SIG-M5 treated with dmso at 0.1 percent for 504 hours (cell line): ENCODE data around the gene ACSS3.

ENCODE experiments used
- DNase-seq: peaks from one replicate; lab custom pipeline; 2025; ENCODE audit not compliant: unreplicated experiment; lab: John Stamatoyannopoulos, UW

Gene ACSS3

GRCh38 chr12:81216739-81217138 is 138.9 kb downstream of the ACSS3 start:
- DNase-seq, result no peak

GRCh38 chr12:81221681-81222080 is 143.8 kb downstream of the ACSS3 start:
- no peak for DNase-seq

- DNase-seq, result no peak
Observed at GRCh38 chr12:81222846-81223592, 145.1 kb downstream of the ACSS3 start.

DNA sequence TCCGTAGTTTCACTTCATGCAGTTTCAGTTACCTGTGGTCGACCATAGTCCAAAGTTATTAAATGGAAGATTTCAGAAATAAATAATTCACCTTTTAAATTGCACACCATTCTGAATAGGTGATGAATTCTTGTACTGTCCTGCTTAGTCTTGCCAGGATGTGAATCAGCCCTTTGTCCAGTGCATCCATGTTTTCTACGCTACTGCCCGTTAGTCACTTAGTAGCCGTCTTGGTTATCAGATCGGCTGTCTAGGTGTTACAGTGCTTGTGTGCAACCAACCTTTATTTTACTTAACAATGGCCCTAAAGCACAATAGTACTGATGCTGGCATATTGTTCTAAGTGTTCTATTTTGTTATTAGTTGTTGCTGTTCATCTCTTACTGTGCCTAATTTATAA is 146.7 kb downstream of the ACSS3 start:
- DNase-seq, result no peak

DNA sequence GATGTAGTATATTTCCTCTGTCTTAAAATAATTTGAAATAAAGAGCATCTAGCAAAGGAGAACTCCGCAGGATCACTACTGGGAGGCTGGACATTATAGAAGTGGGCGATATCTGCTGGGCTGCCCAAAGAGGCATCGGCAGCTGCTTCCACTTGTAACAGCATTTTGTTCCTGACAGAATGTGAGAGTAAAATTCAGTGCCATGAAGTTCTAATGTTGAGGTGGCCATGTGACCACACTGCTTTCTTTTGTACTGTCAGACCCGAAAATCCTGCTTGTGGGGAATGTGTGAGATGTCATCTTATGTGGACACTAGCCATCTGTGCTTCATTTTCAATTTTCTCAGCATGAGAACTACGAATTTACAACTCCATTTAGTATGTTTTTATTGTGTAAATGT is 151.9 kb downstream of the ACSS3 start:
- DNase-seq, result peak; percentile 3

DNA sequence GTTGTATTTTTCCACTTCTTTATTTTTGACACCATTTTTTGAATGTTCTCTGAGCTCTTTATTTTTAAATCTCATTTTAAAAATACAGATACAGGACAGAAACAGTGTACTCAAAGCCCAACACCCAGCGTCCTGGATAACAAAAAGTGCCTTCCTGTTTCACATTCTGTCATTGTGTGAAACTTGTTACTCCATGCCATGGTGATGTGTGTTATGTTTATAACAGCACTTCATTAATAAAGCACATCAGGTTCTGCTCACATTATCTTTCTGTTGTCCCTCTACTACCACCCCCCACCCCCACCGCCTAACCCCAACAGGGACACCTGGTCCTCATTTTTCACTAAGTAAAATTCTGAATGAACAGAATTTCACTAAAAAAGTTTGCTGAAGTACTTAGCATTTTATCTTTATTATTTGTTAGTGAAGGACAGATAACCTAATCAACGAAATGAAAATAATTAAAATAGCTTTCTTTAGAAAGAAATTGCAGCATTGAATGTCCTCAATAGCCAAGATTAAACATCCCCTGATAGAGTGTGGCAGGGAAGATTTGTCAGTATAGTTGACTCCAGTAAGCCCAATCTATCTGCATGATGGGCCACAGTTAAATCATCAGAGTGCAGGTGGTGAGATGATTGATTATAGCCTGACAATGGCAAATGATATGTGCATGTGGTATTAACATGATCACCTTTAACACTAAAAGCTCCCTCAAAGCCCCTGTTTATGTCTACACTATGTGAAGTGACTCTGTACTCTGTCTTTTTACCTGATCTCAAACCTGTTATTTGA is 153.9 kb downstream of the ACSS3 start:
- DNase-seq, result no peak

DNA sequence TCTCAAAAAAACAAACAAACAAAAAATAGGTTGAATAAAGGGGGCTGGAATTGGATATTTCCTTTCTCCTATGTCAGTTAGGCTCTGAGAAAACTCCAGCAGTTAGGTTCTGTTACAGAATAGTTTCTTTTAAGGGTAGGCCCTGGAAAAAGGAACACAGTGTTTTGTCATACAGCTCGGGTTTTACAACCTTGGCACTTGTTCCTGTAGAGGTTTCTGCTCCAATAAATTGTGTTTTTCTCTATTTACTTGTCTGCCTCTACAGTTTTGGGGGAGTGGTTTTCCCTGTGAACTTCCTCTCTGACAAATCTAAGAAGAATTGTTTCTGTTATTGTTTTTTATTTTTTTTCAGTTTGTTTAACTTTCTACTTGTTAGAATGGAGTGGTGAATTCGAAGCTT is 167.6 kb downstream of the ACSS3 start:
- DNase-seq, result no peak

- no peak for DNase-seq
Observed at GRCh38 chr12:81245907-81246570, 168.2 kb downstream of the ACSS3 start.

DNA sequence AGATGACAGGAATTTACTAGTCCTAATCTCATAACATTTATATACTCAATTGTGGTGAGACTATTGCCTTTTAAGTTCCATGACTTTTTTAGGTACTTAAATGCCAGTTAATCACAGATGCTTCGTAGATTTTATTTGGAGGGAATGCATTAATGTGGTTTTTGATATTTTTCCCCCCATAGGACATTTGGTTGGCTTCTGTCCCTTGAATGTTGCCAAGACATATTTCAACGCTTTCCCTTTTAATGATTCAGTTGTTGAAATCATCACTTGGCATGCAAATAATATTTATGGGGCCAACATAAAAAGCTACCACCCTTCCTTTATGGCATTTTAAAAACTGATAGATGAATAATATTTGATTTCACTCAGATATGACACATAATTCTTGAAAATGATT is 172.1 kb downstream of the ACSS3 start:
- no peak for DNase-seq

- DNase-seq, result no peak
Observed at GRCh38 chr12:81252228-81252627, 174.3 kb downstream of the ACSS3 start.

GRCh38 chr12:81253360-81253759 is 175.5 kb downstream of the ACSS3 start:
- DNase-seq, result no peak

GRCh38 chr12:81255456-81255855 is 177.6 kb downstream of the ACSS3 start:
- no peak for DNase-seq

- no peak for DNase-seq
Observed at GRCh38 chr12:81255947-81256346, 178.1 kb downstream of the ACSS3 start.

DNA sequence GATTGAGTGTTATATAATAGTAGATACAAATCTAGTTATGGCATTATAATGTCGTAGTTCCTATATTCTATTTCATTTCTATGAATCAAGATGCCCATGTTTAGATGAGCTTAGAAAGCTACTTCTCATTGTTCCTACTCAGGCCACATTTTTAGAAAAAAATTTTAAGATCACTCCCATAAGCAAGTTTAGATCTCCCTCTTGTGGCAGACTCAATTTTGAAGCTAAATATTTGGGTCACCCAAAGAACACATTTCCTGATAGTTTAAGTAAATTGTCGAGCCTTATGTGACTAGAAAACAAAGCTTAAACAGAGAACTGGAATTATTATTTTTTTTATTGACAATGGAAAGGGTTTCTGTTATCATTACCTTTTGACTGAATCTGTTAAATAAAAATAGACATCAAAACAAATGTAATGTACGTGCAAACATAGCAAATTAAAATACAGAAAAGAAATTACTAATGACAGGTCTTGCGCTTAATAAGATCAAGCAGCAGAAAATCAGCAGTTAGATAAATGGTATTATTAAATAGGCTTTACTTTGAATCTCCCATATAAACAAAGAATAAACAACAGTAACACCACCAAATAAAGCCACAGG is 180.2 kb downstream of the ACSS3 start:
- DNase-seq, result peak; percentile 53

- DNase-seq, result no peak
Observed at GRCh38 chr12:81259360-81259759, 181.5 kb downstream of the ACSS3 start.

- no peak for DNase-seq
Observed at GRCh38 chr12:81261508-81262207, 183.8 kb downstream of the ACSS3 start.

DNA sequence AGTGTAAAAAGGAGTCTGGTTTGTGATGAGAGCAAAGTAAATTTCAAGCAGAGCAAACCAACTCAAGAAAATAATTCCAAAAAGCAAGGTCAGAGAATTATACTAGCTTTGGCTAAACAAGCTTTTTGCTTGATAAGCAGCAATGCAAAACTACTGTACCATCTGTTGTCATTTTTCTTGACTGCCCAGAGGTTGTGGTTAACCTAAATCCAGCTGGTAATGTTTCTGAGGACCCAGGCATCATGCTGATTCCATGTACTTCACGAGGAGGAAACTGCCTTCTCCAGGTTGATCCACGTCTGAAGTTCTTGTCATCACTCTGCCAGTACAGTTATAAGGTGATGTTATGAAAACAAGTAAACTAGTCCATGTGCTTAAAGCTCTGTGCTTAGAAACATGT is 185.2 kb downstream of the ACSS3 start:
- no peak for DNase-seq

DNA sequence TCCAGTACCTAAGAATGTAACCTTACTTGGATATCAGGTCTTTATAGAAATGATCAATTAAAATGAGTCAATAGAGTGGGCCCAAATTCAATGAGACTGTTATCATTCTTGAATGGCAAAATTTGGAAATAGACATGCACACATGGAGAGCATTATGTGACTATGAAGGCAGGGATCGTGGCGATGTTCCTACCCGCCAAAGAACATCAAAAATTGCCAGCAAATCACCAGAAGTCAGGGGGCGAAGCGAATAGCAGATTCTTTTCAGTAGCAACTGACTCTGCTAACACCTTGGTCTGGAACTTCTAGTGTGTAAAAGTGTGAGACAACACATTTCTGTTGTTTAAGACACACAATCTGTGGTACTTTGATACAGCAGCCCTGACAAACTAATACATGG is 192.5 kb downstream of the ACSS3 start:
- DNase-seq, result no peak

DNA sequence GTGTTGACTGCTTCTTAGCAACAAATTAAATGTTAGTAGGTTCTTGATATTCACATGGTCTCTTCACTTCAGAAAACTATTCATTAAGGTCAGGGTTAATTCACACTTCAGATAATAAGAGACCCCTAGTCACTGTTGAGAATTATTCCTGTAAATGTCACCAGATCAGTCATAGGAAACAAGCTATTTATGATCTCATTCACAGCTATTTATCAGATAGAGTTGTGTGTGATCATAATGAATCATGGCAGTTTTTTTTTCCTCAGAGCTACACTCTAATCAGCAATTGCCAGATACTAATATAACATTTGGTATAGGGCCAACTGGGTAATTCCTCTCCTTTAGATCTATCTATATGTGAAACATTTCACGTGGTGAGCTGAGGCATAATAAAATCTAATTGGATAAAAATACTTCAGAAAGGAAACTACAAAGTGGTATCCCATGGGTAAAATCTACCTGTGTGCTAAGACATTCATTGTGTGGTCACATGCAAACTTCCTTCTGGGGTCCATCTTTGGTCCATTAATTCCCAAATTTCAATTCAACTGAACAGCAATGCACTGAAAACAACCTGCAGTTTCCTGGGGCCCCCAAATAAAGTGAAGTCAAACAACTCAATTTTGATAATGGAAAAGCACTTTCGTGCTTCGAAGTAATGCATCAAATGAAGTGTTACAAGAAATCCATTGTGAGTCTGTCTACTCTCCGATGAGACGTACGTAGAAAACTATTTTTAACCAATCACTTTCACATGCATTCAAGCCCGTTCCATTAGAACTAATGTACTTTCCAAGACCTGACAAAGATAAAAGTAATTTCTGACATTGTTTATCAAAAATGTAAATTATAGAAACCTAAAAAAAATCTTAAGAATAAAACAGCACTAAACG is 197.0 kb downstream of the ACSS3 start:
- no peak for DNase-seq

- DNase-seq, result no peak
Observed at GRCh38 chr12:81284137-81284536, 206.3 kb downstream of the ACSS3 start.
